Upper lobe of left lung (tissue), 4 donors: ENCODE data around the gene GPRC5C.

Source experiments
- CTCF ChIP-seq, 6 experiments: fragments of 450-650 bp in 4 of 6; fragments of 200-600 bp in 2 of 6; sonication (generic) in 2 of 6; IDR thresholded peaks; one replicate each; pipeline ENCODE4 v1.5.1; 2016 to 2019; ENCODE audit warnings: antibody characterized with exemption in 6 of 6
- EP300 ChIP-seq, 4 donors: sonication (generic); formaldehyde crosslinking; IDR thresholded peaks; one replicate each; pipeline ENCODE4 v1.5.1; 2017; ENCODE audit warnings: antibody characterized with exemption in 4 of 4, control low read depth in 2 of 4
- POLR2A ChIP-seq, 4 donors: fragments of 450-650 bp; IDR thresholded peaks; one replicate each; pipeline ENCODE4 v1.5.1; 2016 to 2017; ENCODE audit warnings: antibody characterized with exemption in 4 of 4, mild to moderate bottlenecking in 2 of 4
- POLR2AphosphoS5 ChIP-seq, 2 donors: sonication (generic); formaldehyde crosslinking; IDR thresholded peaks; one replicate each; pipeline ENCODE4 v1.5.1; 2017; ENCODE audit warnings: antibody characterized with exemption in 2 of 2

DNA sequence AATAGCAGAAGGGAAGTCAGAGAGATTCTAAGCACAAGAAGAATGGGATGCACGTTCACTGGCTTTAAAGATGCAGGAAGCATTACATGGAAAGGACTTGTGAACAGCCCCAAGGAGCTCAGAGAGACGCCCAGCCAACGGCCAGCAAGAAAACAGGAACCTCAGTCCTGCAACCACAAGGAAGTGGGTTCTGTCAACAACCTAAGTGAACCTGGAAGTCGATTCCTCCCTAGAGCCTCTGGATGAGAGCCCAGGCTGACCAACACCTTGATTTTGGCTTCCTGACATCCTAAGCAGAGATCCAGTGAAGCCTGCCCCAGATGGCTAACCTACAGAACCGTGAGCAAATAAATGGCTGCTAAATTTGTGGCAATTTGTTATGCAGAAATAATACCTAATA, 40.1 kb upstream of the GPRC5C start:
- no peak for TF ChIP-seq CTCF (IDR thresholded peaks at IDR 0.05)
- TF ChIP-seq POLR2A (IDR thresholded peaks at IDR 0.05) = no peak
- no peak for TF ChIP-seq EP300 (IDR thresholded peaks at IDR 0.05)
- no peak for TF ChIP-seq POLR2AphosphoS5 (IDR thresholded peaks at IDR 0.05)
